ENCODE results near the gene ABLIM2.

Gene ABLIM2

GRCh38 chr4:8115916-8116315 lies 42.7 kb downstream of the ABLIM2 start:
- no peak for DNase-seq

GRCh38 chr4:8115203-8115520 lies 43.5 kb downstream of the ABLIM2 start:
- no peak for DNase-seq

DNA sequence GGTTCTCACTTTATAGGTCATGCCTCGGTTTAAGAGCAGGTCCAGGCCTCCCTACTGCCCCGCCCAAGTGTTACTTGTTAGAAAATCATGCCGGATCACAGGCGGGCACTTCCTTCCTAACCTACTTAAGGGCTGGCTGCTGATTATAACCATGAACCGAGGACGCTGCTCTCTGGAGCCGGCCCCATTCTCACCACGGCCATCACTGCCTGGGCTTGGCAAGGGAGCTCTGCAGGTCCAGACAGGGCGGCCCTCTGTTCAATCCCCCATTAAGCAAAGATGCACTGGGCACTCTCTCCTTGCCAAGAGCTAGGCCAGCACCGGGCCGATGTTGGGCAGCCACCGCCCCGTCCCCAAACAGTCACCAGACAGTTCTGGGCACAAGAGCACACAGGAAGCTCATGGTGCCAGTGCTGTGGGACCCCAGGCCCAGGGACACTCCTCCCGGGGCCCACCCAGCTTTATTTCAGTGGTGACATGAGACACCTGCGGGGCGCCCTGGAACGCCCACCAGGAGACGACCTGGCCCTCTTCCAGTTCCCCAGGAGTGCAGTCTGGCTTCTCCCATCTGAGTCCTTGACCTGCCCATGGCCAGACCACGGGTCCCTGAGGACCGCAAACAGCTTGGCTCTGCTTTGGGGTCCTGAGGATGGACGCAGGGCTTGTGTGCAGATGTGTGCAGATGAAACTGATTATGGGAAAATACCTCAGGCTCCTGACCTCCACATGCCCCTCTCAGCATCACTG lies 44.0 kb downstream of the ABLIM2 start:
- no peak for DNase-seq

DNA sequence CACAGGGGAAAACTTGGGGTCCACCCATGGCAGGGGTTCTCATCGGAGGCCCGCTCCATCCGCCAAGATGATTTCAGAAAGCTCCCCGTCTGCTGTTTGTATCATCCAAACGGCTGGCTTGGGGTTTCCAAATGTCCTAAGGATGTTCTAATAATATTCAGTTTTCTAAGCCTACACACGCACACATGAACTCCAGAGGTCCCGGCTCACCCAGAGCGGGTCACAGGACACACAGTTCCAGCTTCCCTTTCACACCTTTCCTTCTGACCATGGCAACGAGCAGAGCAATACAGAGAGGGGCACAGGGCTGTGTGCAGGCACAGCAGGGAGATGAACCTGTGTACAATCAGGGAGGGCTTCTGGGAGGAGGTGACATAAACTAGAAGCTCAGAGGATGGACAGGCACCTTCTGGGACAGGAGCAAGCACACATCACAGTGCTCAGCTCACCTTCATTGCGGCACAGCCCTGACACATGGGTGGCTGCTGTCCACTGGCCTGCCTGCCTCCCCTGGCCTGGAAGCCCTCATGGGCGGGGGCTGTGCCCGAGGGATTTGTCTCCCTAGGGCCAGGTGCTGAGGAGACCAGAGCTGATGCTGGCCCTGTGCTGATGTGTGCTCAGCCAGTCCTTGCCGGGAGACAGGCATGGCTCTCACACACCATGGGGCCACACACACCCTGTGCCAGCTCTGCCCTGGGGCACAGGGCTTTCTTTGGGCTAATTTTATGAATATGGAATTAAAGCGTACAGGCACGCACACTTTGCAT lies 44.8 kb downstream of the ABLIM2 start:
- DNase-seq: no peak

DNA sequence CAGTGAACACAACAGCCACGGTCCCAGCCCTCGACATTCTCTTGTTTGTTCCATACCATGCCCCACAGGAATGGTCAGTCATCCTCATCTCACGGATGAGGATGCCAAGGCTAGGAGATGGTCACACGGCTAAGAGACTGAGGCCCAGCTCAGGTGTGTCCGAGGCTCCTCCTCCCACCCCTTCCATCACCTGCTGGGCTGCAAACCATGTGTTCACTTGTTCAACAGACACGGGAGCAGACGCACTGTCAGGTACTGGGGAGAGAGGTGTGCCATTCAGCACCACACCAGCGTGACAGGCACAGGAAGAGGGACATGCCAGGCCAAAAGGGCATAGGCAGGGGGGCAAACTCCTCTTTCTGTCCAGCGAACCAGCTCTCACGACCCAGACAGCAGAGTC lies 45.9 kb downstream of the ABLIM2 start:
- DNase-seq: no peak

DNA sequence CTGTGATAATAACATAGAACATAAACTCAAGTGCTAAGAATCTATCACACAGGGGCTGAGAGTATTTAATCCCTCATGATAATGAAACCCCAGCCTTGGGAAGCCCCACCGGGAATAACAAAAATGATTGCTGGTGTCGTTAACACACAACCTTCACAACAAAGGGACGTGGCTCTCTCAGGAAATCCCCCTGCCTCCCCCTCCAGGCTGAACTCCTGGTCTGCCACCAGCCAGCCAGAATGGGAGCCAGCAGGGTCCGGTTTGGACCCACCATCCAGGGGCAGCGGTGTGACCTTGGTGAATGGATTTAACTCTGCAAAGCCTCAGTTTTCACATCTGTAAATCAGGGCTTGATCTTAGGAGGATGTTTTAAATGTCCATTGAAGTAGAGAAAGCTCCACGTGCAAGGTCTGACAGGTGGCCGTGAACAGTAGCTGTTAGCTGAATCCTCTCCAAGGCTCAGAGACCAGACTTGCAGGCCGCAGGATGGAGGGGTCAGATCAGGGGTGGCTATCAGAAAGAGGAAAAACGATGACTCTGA lies 46.5 kb downstream of the ABLIM2 start:
- DNase-seq: no peak

- DNase-seq: no peak
These were observed 48.3 kb downstream of the ABLIM2 start for GRCh38 chr4:8110071-8110986.

- no peak for DNase-seq
These were observed 49.1 kb downstream of the ABLIM2 start for GRCh38 chr4:8109406-8110065.

- no peak for DNase-seq
These were observed 49.6 kb downstream of the ABLIM2 start for GRCh38 chr4:8108991-8109390.

GRCh38 chr4:8108261-8108660 lies 50.4 kb downstream of the ABLIM2 start:
- no peak for DNase-seq

DNA sequence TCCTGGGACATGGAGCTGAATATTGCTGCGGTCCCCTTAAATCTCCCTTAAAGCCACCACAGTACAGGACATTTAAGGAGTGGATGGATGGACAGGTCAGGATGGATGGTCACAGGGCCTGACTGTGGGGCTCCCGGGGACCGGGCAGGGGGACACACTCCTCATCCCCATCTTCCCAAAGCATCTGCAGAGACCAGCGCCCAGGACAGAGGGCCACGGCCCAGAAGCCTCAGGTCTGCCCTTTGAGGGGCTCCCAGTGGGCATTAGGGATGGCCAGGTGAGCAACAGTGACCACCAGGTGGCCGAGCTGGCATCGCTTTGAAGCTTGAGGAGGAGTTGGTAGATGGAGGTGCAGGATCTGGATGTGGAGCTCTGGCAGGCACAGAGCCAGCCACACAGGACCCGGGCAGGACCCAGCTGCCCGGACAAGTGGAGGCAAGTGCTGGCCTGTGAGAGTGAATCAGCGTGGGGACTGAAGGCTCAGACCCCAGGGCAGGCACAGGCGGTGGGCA lies 51.4 kb downstream of the ABLIM2 start:
- no peak for DNase-seq

GRCh38 chr4:8106451-8107025 lies 52.1 kb downstream of the ABLIM2 start:
- DNase-seq: no peak

DNA sequence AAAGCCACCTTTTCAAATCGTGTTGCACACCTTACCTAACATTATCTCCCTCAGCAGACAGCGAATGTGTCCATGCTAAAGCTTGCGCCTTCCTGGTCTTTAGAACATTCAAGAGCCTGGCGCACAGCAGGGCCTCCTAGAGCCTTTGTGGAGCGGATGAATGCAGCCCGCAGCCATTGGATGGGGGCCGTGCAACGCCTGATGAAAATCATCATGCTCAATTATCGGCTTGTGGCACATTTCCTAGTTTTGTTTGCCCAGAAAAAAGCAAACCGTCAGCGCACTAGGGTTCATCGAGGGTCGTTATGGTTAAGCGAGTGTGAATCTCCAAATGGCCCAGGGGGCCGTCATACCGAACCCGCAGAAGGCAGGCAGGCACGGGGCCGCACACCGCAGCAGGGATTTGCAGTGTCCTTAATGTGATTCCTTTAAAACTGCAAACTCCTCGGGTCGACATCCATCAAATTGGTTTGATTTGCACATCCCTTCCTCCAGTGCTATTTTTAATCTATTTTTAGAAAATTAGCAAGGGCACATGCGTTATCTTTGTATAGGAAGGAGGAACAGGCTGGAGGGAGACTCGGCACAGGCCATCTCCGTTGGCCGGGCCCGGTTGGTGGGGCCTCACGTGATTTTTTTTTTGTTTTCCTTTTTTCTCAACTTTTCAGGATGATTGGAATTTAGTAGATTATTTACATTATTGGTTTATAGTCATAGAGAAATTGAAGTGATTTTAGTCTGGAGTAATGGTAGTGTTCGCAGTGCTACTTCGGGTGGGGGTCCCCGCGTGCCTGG lies 53.1 kb downstream of the ABLIM2 start:
- DNase-seq: no peak

DNA sequence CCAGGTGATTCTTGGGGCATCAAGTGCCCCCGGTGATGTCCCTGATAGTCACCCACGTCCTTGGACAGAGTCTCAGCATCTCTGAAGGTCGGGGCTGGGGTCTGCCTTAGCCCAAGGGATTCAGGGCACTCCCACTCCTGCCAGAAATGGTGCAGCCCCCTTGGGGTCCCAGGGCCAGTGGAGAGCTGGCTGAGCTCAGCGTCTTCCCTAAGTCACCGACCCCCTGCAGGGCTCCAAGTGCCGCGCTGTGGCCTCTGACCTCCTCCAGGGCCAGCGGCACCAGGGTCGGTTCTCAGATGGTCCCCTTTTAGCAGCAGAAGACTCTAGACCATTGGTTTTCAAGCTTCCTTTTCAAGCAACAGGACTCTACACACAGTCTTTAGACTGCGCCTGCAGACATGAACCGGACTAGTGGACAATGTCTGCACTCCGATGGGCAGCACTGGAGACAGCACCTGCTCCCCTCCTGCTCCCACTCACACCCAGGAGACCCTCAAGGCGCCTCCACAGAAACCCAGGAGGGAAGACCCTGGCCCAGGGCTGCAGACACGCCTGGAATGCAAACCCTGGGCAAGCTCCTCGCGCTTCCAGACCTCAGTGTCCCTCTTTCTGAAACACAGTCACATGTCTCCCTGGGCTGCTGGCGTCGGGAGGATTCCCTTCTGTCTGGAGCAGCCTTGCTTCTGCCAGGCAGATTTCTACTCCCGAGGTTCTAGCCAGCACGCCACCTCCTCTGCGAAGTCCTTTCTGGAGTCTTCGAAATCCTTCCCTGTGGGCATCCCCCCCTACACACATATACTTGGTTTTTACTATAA lies 53.9 kb downstream of the ABLIM2 start:
- no peak for DNase-seq

DNA sequence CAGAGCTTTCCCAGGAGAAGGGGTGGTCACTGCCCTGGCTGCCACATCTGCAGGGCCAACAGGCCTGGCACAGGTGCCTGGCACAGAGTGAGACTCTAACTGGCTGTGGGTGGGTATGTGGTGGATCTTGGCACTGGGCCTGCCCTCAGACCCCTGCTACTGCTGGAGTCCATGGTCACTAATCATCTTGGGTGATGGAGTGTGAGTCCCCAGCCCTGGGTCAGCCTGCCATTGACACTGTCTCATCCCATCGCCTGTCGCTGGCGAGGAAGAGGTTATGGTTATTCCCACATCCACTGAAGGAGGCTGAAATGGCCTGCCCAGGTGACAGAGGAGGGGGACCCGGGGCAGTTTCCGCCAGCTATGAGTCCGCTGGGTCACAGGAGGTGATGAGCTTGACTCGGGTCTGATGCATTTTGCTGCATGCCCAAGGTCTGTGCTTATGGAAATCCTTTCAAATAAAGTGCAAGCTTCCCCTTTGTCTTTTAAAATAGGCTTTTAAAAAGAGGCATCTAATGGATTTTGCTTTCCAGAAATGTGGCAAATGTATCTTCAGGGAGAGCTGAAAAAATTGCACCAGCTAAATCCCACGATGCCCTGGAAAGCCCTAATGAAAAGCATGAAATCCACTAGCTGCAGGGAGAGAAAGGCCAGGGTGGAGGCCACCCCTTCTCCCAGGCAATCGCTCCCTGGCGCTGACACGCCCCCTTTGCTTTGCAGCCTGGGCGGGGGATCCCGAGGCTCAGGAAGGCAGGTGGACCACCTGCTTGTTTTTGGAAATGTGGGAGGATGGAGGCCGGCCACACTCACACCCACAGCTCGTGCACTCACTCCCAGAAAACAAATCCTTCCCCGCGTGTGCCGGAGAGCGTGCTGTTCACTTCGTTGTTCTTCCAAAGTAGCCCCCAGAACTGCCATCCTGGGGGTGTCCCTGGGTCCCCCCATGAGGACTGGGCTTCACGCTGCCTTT lies 54.9 kb downstream of the ABLIM2 start:
- no peak for DNase-seq

DNA sequence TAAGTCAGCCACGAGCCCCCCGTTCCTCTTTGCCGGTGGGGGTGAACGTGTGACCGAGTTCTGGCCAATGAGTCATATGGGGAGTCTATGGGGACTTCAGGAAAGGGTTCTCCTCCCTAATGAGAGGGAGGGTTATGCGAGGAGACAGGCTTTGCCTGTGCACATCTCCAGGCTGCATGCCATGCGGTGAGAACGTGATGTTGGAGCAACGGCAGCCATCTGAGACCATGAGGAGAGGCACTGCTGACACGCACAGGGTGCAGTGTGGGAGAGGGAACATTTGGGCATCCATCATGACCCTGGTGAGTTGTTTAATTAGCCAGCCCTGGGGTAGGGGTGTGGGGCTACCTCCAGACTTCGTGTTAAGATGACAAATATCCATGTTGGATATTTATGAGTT lies 55.8 kb downstream of the ABLIM2 start:
- DNase-seq: no peak

DNA sequence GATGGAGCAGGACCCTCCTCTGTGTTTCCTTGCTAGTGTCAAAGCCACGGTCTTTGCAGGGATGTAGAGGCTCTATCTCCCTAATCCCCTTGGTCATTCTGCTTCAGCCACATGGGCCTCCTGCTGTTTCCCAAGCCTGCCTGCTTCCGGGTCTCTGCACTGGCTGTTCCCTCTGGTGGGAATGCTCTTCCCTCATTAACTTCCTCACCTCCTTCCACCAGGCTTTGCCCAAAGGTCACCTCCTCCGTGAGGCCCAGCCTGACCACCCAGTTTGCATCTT lies 56.6 kb downstream of the ABLIM2 start:
- no peak for DNase-seq

- no peak for DNase-seq
These were observed 57.2 kb downstream of the ABLIM2 start for GRCh38 chr4:8101213-8102075.

All from NCI-H2171 treated with DMSO at 0.1 percent for 48 hours (cell line).